ENCODE results near the gene ZBTB32. TPM values are rescaled to one million over a fixed set of nuclear protein-coding genes. Genes with fewer than 3 reads are reported as not detected.
"Not testable (repeated sequence)": the region's sequence is repeated elsewhere in the genome, so short reads cannot be mapped to it uniquely, and the experiment has no call there.

Gene ZBTB32
- polyA plus RNA-seq, 12 donors, result 0.08 to 0.45 (median 0.33) TPM; not detected in 5

- DNase-seq, result no peak
Measured at GRCh38 chr19:35719402-35720162, 15.2 kb downstream of the ZBTB32 start.

- no peak for DNase-seq
Measured at GRCh38 chr19:35720163-35720524, 15.8 kb downstream of the ZBTB32 start.

- no peak for DNase-seq
Measured at GRCh38 chr19:35720648-35721047, 16.3 kb downstream of the ZBTB32 start.

GRCh38 chr19:35721374-35721773 lies 17.0 kb downstream of the ZBTB32 start:
- no peak for DNase-seq

- no peak for DNase-seq
Measured at GRCh38 chr19:35722461-35722860, 18.1 kb downstream of the ZBTB32 start.

- DNase-seq, result no peak
Measured at GRCh38 chr19:35722897-35723296, 18.5 kb downstream of the ZBTB32 start.

- DNase-seq, result no peak
Measured at GRCh38 chr19:35723671-35724070, 19.3 kb downstream of the ZBTB32 start.

GRCh38 chr19:35724132-35724531 lies 19.8 kb downstream of the ZBTB32 start:
- not testable (repeated sequence) for DNase-seq

GRCh38 chr19:35724560-35724959 lies 20.2 kb downstream of the ZBTB32 start:
- no peak for DNase-seq

GRCh38 chr19:35725216-35725861 lies 21.0 kb downstream of the ZBTB32 start:
- DNase-seq, result no peak

GRCh38 chr19:35727053-35727955 lies 22.9 kb downstream of the ZBTB32 start:
- no peak for DNase-seq

- no peak for DNase-seq
Measured at GRCh38 chr19:35727956-35728706, 23.8 kb downstream of the ZBTB32 start.

GRCh38 chr19:35729021-35729420 lies 24.7 kb downstream of the ZBTB32 start:
- no peak for DNase-seq

- no peak for DNase-seq
Measured at GRCh38 chr19:35729763-35730162, 25.4 kb downstream of the ZBTB32 start.

- no peak for DNase-seq
Measured at GRCh38 chr19:35730326-35730725, 26.0 kb downstream of the ZBTB32 start.

GRCh38 chr19:35731353-35731752 lies 27.0 kb downstream of the ZBTB32 start:
- no peak for DNase-seq

- no peak for DNase-seq
Measured at GRCh38 chr19:35731779-35732405, 27.5 kb downstream of the ZBTB32 start.

GRCh38 chr19:35732540-35733179 lies 28.3 kb downstream of the ZBTB32 start:
- no peak for DNase-seq

- no peak for DNase-seq
Measured at GRCh38 chr19:35733180-35734125, 29.1 kb downstream of the ZBTB32 start.

GRCh38 chr19:35734273-35734672 lies 29.9 kb downstream of the ZBTB32 start:
- DNase-seq, result no peak

Measured in muscle of arm (tissue), 12 donors.